T follicular helper cell (primary cell): Measurements from ENCODE around the gene ALK.

Experiments
- DNase-seq: peaks from one replicate; pipeline ENCODE4 v3.0.0-alpha.2; 2020; ENCODE audit warnings: low read depth

Gene ALK

GRCh38 chr2:29400930-29401653 lies 520.3 kb downstream of the ALK start:
- DNase-seq: no peak

DNA sequence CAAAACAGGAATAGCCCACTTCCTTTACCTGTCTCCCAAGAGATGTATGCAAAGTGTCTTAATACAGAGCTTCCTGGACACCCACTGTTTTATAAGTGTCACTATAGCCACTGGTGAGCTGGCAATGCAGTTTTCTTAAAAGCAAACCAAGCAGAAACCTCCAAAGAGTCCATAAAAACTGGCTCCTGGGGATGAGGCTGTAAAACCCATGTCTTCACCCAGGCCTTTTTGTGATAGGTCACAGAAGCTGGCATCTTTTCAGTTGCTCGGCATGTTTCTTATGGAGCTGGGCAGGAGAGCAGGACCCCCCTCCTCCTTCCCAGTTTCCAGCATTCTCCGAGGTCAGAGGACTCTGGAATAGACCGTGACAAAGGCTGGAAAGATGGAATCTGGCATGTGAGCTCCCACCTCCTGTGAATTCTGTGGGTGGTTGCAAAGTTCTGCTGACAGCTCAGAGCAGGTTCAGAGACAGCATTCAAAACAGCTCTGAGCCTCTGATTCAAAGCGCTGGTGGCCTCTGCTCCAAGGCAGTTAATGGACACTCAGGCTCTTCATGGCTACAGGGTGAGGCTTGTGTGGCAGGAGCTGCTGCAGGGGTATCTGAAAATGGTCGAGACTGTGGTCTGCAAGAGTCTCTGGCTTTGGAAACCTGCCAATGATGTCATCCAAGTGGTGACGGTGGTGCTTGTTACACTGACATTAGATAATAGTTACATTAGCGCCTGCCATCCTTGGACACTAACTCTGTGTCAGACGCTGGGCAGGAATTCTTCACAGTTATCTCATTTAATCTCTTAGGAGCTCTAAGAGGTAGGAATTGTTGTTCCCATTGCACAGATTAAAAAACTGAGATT lies 522.8 kb downstream of the ALK start:
- DNase-seq: no peak

DNA sequence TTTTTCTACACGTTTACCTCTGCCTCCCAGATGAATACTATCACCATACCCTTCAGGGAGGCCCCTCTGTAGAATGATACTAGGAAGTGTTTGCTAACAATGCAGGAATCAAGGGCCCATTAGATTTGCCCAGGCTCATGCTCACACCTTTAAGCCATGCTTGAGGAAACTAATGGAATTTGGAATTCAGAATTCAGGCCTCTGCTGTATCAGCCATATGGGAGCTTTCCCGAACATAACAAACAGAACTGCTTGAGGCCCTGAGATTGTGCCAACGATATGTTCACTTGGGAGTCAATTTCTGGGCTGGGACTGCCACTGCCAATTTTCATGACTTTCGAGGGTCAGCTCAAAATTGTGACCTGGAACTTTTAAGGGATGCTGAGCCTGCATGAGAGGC lies 523.7 kb downstream of the ALK start:
- DNase-seq: no peak

- DNase-seq: no peak
Measured at GRCh38 chr2:29397039-29397438, 524.3 kb downstream of the ALK start.

DNA sequence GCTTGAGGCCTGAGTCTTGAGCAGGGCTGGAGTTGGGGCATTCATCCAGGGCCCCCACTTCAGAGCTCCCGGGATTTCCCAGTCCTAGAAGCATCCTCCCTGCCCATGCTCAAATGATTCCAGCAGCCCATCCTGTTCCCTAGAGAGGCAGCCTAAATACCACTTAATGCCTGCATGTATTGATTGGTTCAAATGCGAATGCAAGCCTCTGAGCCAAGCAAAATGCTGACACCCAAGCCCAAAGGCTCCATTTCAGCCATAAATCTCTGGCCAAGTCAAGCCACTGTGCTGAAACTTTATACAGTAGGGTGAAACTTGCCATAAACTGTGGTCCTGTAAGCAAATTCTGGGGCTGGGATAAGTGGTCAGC lies 526.4 kb downstream of the ALK start:
- no peak for DNase-seq

GRCh38 chr2:29394311-29394980 lies 526.9 kb downstream of the ALK start:
- DNase-seq: no peak

GRCh38 chr2:29393676-29394075 lies 527.7 kb downstream of the ALK start:
- DNase-seq: no peak

GRCh38 chr2:29392774-29393173 lies 528.6 kb downstream of the ALK start:
- DNase-seq: no peak

DNA sequence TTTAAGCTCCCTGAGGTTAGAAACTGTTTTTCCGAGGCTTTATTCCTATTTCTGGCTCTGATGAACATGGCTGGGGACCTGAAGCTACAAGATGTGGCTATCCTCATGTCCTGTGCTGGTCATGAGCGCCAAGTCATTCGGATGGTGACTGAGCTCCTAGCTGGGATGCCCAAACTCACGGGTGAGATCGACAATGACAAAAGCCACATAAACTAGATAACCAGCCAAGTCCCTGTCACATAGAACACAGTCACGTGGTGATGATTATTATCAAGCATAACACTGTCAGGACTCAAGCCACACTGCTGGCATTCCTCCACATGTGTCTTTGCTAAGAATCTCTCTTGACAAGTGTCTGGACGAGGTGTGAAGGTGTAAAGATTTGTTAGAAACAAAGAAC lies 531.2 kb downstream of the ALK start:
- no peak for DNase-seq

GRCh38 chr2:29389686-29390085 lies 531.7 kb downstream of the ALK start:
- no peak for DNase-seq

DNA sequence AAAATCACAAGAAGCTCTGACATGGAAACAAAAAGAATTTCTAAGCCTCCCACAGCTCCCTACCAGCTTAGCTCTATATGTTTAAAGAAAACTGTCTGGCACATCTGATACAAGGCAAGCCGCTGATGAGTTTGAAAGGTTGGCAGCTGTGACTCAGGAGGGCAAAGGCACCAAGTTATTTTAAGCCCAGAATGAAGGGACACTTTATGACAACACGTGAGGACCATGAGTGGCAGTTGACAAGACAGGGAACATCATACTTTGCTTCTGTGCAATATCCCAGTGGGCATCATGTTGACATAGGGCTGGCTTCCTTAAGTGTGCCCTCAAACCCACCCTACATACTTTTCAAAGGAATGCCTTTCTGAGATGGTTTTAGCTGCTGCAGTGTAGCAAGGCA lies 533.3 kb downstream of the ALK start:
- DNase-seq: no peak

- DNase-seq: no peak
Measured at GRCh38 chr2:29382486-29382885, 538.9 kb downstream of the ALK start.

DNA sequence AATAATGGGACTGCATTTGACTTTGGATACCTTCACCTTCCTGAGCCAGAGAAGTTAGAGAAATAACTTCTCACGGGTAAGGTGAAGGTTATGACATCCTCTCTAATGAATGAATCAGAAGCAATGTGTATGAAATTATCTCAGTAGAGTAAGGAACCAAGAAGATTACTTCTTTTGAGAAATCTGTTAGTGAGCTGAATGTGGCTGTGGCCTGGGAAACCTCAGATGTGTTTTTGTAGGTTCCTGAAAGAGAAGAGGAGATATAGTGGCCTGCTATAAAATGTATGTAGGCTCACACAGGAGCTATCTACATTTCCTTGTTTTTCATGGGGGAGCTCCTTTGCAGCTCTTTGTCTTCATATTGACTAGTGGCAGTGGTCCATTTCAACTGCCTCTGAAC lies 543.6 kb downstream of the ALK start:
- DNase-seq: no peak

- DNase-seq: no peak
Measured at GRCh38 chr2:29376541-29376940, 544.8 kb downstream of the ALK start.

- no peak for DNase-seq
Measured at GRCh38 chr2:29375843-29376242, 545.5 kb downstream of the ALK start.

GRCh38 chr2:29374823-29375222 lies 546.6 kb downstream of the ALK start:
- no peak for DNase-seq

DNA sequence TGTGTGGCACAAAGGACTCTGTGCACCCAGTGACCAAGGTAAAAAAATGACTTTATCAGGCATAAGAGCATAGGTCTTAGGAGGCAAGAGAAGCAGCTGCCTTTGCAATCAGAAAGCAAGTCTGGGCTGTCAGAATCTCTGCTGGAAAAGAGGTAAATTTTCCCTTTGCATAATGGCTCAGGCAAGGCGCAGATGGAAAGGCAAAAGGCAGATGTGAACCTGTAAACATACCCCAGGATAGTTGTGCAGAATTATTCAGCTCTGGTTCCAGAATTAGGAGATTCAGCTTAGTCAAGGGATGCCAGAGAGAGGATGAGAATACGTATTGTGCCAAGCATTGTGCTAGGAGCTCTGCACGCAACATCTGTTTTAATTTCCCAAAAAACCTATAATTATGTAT lies 547.5 kb downstream of the ALK start:
- DNase-seq: no peak

DNA sequence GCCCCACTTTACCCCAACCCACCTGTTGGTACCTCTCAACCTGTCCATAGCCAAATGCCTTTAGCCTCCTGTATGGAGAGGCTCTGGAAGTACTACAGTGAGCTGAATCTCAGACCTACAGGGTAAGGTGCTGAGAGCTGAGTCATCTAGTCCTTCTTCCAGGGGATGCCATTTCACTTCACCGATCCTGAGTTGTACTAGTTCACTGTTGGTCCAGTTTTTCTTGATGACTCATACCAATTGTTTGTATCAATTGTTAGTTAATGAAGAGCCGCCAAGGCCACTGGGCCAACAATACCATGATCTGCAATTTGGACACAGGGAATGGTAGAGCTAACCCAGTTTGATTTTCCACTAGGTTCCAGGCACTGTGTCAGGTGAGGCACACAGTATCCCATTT lies 549.2 kb downstream of the ALK start:
- DNase-seq: no peak

DNA sequence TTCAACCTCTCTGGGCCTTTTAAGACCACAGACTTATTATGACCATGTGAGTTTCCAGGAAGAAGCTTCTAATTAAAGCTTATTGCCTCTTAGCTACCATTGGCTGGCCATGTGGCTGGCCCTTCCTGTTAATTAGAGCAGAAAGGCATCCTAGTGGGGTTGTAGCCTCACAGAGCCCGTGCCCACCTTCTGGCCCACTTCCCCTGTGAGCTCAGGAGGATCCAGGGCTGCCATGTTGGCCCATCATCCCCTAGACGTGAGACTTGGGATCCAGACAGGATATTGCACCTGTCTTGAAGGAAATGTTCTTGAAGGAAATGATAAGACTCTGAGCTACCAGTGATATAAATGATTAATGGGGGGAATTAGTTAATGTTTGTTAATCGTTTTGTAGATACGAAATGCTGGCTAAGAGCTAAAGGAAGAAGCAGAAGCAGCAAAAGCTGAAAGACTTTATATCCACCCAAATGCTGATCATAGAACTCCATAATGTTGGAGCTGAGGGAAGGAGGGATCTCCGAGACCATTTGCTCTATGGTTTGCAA lies 550.7 kb downstream of the ALK start:
- no peak for DNase-seq

GRCh38 chr2:29370173-29370572 lies 551.2 kb downstream of the ALK start:
- DNase-seq: no peak

DNA sequence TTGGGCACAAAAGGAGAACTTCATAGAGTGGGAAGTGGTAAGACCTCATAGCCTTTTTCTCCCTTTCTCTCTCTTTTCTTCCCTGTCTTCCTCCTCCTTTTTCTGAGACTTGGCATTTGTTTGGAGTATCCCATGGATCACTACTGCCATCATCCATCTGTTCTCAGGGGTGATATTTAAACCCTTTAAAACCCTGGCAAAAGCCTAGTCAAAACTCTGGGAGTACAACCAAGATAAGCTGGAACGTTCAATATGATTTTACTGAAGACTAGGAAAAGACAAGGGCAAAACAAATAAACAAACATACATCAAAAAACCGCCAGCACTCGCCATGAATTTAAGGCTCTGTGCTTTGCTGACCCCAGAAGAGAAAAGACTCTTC lies 552.7 kb downstream of the ALK start:
- DNase-seq: no peak

DNA sequence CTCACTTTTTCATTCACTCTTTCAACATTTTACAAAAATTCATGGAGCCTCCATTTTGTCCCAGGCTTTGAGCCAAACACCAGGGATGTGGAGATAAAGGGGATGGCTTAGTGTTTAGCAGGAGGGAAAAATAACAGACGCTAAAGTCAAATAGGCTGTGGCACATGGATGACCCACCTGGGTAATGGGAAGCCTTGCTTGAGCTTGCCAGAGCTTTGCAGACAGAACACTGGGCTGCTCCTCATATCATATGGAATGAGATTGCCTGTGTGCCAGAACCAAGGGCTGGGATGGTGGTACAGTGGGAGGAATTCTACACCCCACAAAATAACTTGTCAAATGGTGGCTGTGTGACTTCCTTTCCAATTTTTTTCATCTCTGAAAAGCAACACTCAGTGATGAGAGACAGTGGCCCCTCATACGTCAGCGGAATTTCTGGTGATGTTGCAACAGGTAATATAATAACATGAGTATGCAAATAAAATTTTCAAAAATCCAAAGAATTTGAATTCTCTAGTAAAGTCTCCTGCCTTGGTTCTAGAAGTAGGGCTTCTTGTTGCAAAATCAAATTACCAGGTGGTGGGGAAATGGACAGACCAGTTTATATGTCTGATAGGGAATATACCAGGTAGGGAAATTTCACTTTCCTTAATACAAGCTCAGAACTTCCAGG lies 553.3 kb downstream of the ALK start:
- DNase-seq: no peak
